OCI-M2 (cell line): ENCODE measurements around the gene LDLR.
"Not testable (repeated sequence)": the region's sequence is repeated elsewhere in the genome, so short reads cannot be mapped to it uniquely, and the experiment has no call there.

Experiments used
- DNase-seq: peaks from one replicate; lab custom pipeline; 2025; ENCODE audit not compliant: unreplicated experiment; lab: John Stamatoyannopoulos, UW

Gene LDLR

GRCh38 chr19:11103667-11104066 lies 14.4 kb downstream of the LDLR start:
- not testable (repeated sequence) for DNase-seq

- DNase-seq = no peak
Observed at GRCh38 chr19:11105014-11105636, 15.9 kb downstream of the LDLR start.

GRCh38 chr19:11106477-11106876 lies 17.2 kb downstream of the LDLR start:
- DNase-seq = no peak

- DNase-seq = no peak
Observed at GRCh38 chr19:11108746-11109145, 19.5 kb downstream of the LDLR start.

GRCh38 chr19:11111117-11111770 lies 22.0 kb downstream of the LDLR start:
- DNase-seq = no peak

GRCh38 chr19:11111771-11112144 lies 22.5 kb downstream of the LDLR start:
- no peak for DNase-seq

GRCh38 chr19:11113140-11113708 lies 24.0 kb downstream of the LDLR start:
- no peak for DNase-seq

- DNase-seq = no peak
Observed at GRCh38 chr19:11115042-11115441, 25.8 kb downstream of the LDLR start.

GRCh38 chr19:11115895-11116446 lies 26.7 kb downstream of the LDLR start:
- no peak for DNase-seq

- no peak for DNase-seq
Observed at GRCh38 chr19:11116507-11116906, 27.2 kb downstream of the LDLR start.

- DNase-seq = not testable (repeated sequence)
Observed at GRCh38 chr19:11121963-11122362, 32.7 kb downstream of the LDLR start.

- DNase-seq = no peak
Observed at GRCh38 chr19:11123114-11123513, 33.9 kb downstream of the LDLR start.

- not testable (repeated sequence) for DNase-seq
Observed at GRCh38 chr19:11124157-11124556, 34.9 kb downstream of the LDLR start.

GRCh38 chr19:11125994-11126685 lies 36.9 kb downstream of the LDLR start:
- DNase-seq = peak; percentile 95

- DNase-seq = no peak
Observed at GRCh38 chr19:11127905-11128304, 38.6 kb downstream of the LDLR start.

- peak; percentile 98 for DNase-seq
Observed at GRCh38 chr19:11130824-11131455, 41.7 kb downstream of the LDLR start.

- DNase-seq = no peak
Observed at GRCh38 chr19:11131471-11131870, 42.2 kb downstream of the LDLR start.

- DNase-seq = no peak
Observed at GRCh38 chr19:11136400-11137101, 47.3 kb downstream of the LDLR start.

GRCh38 chr19:11137542-11138384 lies 48.5 kb downstream of the LDLR start:
- no peak for DNase-seq
